ENCODE results near the gene NAV2. TPM values are rescaled to one million over a fixed set of nuclear protein-coding genes. Genes with fewer than 3 reads are reported as not detected.
A peak's percentile ranks its signal among the peaks of the same experiment; 100 is the strongest.

The NAV2 gene
- total and polyA plus RNA-seq, 12 donors = 6.9 to 34.7 (median 20.2) TPM

DNA sequence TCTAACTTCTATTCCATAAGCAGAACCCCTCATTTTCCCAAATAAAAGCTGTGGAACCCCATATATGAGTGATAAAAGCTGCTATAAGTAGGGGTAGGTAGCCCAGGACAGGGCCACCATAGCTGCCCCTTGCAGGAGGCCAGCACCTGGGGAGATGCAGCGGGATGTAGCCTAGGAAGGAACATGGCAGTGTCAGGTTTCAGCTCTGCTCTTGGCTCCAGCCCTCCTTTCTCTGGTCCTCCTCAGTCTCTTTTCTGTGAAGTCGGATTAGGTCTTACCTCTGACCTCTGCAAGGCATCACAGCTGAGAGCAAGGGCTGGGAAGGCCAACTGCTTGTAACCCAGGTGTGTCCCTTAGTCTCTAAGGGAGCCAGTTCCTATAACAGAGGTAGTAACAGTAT, 135.6 kb downstream of the NAV2 start:
- Histone ChIP-seq H3K9me3 (peaks cover 0 to 8% (median 0%) of the 10 kb centered on the region in 11 donors), H3K36me3 (no peaks in the 10 kb centered on the region), H3K4me3 (no peak overlapping the region), H3K4me1 (peaks cover 0 to 83% (median 50%) of the 10 kb centered on the region in 9 donors), H3K27me3 (no peaks in the 10 kb centered on the region), H3K27ac (peak overlapping the region in 2 of 10 donors; percentile 15 to 55)
- TF ChIP-seq, protein P1, sequence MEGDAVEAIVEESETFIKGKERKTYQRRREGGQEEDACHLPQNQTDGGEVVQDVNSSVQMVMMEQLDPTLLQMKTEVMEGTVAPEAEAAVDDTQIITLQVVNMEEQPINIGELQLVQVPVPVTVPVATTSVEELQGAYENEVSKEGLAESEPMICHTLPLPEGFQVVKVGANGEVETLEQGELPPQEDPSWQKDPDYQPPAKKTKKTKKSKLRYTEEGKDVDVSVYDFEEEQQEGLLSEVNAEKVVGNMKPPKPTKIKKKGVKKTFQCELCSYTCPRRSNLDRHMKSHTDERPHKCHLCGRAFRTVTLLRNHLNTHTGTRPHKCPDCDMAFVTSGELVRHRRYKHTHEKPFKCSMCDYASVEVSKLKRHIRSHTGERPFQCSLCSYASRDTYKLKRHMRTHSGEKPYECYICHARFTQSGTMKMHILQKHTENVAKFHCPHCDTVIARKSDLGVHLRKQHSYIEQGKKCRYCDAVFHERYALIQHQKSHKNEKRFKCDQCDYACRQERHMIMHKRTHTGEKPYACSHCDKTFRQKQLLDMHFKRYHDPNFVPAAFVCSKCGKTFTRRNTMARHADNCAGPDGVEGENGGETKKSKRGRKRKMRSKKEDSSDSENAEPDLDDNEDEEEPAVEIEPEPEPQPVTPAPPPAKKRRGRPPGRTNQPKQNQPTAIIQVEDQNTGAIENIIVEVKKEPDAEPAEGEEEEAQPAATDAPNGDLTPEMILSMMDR (IDR thresholded peaks at IDR 0.05) = no peak
- 79 to 88% methylated on average over 2 of the region's 2 CpGs for WGBS, 2 donors
- peak in 1 of 8 donors; percentile 3 for ATAC-seq
- intact Hi-C loops (cut with DNase I) = no loop called here
- no peak for DNase-seq

GRCh38 chr11:19849107-19849789, 136.6 kb downstream of the NAV2 start:
- Histone ChIP-seq H3K27me3 (no peaks in the 10 kb centered on the region), H3K27ac (peak overlapping the region in 8 of 10 donors; percentile 21 to 61 (median 33)), H3K4me1 (peaks cover 0 to 84% (median 51%) of the 10 kb centered on the region in 9 donors), H3K9me3 (peaks cover 0 to 8% (median 0%) of the 10 kb centered on the region in 11 donors), H3K36me3 (no peaks in the 10 kb centered on the region), H3K4me3 (no peak overlapping the region)
- DNase-seq (peak in 1 of 2 donors; percentile 44), ATAC-seq (peak; percentile 30 to 75 (median 48))
- WGBS, 2 donors = 62 to 65% methylated on average over 6 of the region's 6 CpGs
- TF ChIP-seq, protein P1 (IDR thresholded peaks at IDR 0.05) = no peak
- intact Hi-C loops (cut with DNase I) = no loop called here

DNA sequence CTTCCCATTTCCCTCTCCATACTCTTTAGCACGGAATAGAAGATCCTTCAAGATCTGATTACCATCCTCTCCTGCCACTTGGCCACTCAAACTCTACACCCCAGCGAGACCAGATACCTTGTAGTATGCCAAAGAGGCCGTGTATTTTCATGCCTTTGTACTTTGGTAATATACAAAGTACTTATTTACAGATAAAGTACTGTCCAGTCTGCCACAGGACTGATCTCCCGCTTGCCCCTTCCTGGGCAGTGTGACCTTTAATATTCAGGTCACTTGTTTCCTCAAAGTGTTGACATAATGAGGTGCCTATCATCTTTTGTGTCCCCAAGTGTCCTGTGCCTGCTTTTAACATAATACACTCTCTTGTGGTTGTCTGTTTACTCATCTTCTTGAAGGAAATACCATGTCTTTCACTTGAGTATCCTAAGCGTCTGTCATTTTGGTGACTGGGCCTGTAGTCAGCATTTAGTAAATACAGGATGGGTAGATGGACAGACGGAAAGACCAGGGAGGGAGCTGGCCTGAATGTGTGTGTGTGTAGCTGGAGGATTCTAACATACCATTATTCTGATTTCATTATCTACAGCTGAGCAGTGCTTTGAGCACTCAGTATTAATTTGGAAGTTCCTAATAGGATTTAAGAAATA, 137.4 kb downstream of the NAV2 start:
- intact Hi-C loops (cut with DNase I) = no loop called here
- Histone ChIP-seq H3K9me3 (peaks cover 0 to 8% (median 0%) of the 10 kb centered on the region in 11 donors), H3K4me3 (no peak overlapping the region), H3K4me1 (peaks cover 0 to 82% (median 51%) of the 10 kb centered on the region in 9 donors), H3K27ac (peak overlapping the region in 7 of 10 donors; percentile 21 to 61 (median 35)), H3K27me3 (no peaks in the 10 kb centered on the region), H3K36me3 (no peaks in the 10 kb centered on the region)
- ATAC-seq = no peak
- TF ChIP-seq, protein P1 (IDR thresholded peaks at IDR 0.05) = no peak
- 65 to 76% methylated on average over 6 of the region's 6 CpGs for WGBS, 2 donors
- DNase-seq = no peak

DNA sequence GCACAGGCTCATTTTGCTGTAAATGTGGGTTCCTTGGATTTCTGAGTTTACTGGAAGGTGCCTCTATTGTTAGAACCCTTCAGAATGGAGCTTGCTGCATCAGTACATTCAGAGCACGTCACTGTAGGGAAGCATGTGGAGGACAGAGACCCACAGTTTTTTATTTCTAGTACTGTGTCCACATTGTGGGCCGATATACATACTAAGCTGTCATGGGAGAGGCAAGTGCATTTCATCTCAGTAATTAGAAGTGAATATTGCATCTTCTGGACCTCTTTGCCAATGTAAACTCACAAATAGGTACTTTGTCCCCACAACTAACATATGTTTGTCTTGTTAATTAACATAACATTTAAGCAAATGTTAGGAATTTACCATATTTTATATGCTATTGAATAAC, 139.7 kb downstream of the NAV2 start:
- H3K27me3 ChIP-seq = no peaks in the 10 kb centered on the region
- no peaks in the 10 kb centered on the region for H3K36me3 ChIP-seq
- TF ChIP-seq, protein P1 (IDR thresholded peaks at IDR 0.05) = no peak
- no peak overlapping the region for H3K4me3 ChIP-seq
- peaks cover 0 to 8% (median 0%) of the 10 kb centered on the region in 11 donors for H3K9me3 ChIP-seq
- ATAC-seq (no peak), DNase-seq (no peak)
- H3K4me1 ChIP-seq = peaks cover 0 to 60% (median 33%) of the 10 kb centered on the region in 9 donors
- intact Hi-C loops (cut with DNase I) = no loop called here
- WGBS, 2 donors = 95% methylated on average over 2 of the region's 2 CpGs
- no peak overlapping the region for H3K27ac ChIP-seq

Data from heart right ventricle (tissue), 16 donors.